Duodenal mucosa (tissue), 2 donors: Measurements from ENCODE around the gene AMTN.
"Not testable (repeated sequence)": the region's sequence is repeated elsewhere in the genome, so short reads cannot be mapped to it uniquely, and the experiment has no call there.

ENCODE experiments used
- H3K27ac ChIP-seq: one replicate; pipeline ENCODE4 v1.7.0; 2013; ENCODE audit warnings: low read depth, low read length
- H3K27me3 ChIP-seq, 2 donors: one replicate each; pipeline ENCODE4 v1.7.0; 2013; ENCODE audit warnings: low read length in 2 of 2, control low read depth in 1 of 2; ENCODE audit not compliant: insufficient read depth in 2 of 2, control insufficient read depth in 1 of 2
- H3K36me3 ChIP-seq, 2 donors: one replicate each; pipeline ENCODE4 v1.7.0; 2013; ENCODE audit warnings: low read length in 2 of 2, control low read depth in 1 of 2; ENCODE audit not compliant: insufficient read depth in 2 of 2, control insufficient read depth in 1 of 2
- H3K4me1 ChIP-seq, 2 donors: one replicate each; pipeline ENCODE4 v1.7.0; 2013; ENCODE audit warnings: low read length in 2 of 2, control low read depth in 1 of 2; ENCODE audit not compliant: insufficient read depth in 2 of 2, control insufficient read depth in 1 of 2
- H3K4me3 ChIP-seq, 2 donors: one replicate each; pipeline ENCODE4 v1.7.0; 2013; ENCODE audit warnings: low read length in 2 of 2, low read depth in 1 of 2
- H3K9ac ChIP-seq, 2 donors: one replicate each; pipeline ENCODE4 v1.7.0; 2013; ENCODE audit warnings: low read length in 2 of 2, low read depth in 1 of 2
- H3K9me3 ChIP-seq, 2 donors: one replicate each; pipeline ENCODE4 v1.7.0; 2013; ENCODE audit warnings: low read length in 2 of 2, control low read depth in 1 of 2; ENCODE audit not compliant: control insufficient read depth in 1 of 2

The AMTN gene, protein sequence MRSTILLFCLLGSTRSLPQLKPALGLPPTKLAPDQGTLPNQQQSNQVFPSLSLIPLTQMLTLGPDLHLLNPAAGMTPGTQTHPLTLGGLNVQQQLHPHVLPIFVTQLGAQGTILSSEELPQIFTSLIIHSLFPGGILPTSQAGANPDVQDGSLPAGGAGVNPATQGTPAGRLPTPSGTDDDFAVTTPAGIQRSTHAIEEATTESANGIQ

GRCh38 chr4:70518269-70518668 is at the start of gene AMTN:
AMTN (plus strand) TSS chr4:70518569; CDS start chr4:70518778, 209 bp downstream.
- no peak within 1 kb of the TSS for H3K9ac ChIP-seq
- no peaks in the 10 kb centered on the region for H3K27me3 ChIP-seq
- no peaks in the 10 kb centered on the region for H3K9me3 ChIP-seq
- H3K4me3 ChIP-seq, result no peak within 1 kb of the TSS
- no peak within 1 kb of the TSS for H3K27ac ChIP-seq
- no peaks in the 10 kb centered on the region for H3K4me1 ChIP-seq
- H3K36me3 ChIP-seq, result no peaks in the 10 kb centered on the region

DNA sequence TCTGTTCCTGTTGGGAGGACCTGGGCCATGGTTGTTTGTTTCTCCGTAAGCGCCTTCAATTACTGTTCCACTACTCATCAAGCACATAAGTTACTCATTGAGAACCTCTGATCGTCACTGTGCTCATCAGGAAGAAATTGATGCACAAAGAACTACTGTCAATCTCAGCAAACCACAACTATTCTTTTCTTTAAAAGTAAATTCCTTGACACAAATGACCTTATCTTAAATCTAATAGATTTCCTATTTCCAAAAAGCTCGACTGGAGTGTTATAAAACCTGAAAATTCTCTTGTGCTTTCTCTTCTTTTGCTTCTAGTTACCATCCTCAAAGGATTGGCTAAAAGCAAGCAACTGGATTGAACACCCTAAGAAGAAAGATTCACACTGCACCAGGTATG is 46.5 kb upstream of the AMTN start, which contains the start of gene MUC7:
Gene MUC7, plus strand, starts transcription at position 301 of the 400 bp plus-strand sequence. CDS start 1,825 bp downstream, outside the sequence.
- no peaks in the 10 kb centered on the region for H3K36me3 ChIP-seq
- no peaks in the 10 kb centered on the region for H3K4me1 ChIP-seq
- no peaks in the 10 kb centered on the region for H3K27me3 ChIP-seq
- H3K4me3 ChIP-seq, result no peak within 1 kb of the TSS
- no peak within 1 kb of the TSS for H3K27ac ChIP-seq
- H3K9me3 ChIP-seq, result no peaks in the 10 kb centered on the region
- no peak within 1 kb of the TSS for H3K9ac ChIP-seq

DNA sequence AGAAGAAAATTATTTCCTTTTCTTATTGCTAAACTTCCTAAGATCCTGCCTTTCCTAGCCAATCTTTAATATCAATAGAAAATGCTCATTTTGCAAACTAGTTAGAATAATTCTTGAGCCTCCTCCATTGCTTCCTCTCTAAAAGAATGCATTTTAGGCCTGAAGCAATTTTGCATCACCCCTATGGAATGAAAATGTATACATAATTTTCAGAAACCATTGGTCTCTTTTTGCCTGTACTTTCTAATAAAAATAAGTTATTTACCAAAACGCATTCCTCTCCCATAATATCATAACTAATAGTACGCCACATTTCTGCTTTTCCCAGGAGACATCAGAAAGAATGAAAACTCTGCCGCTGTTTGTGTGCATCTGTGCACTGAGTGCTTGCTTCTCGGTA is 44.7 kb upstream of the AMTN start:
- Histone ChIP-seq H3K9me3 (no peaks in the 10 kb centered on the region), H3K9ac (no peak overlapping the region), H3K4me3 (no peak overlapping the region), H3K36me3 (no peaks in the 10 kb centered on the region), H3K27me3 (no peaks in the 10 kb centered on the region), H3K27ac (no peak overlapping the region), H3K4me1 (no peaks in the 10 kb centered on the region)

GRCh38 chr4:70488748-70489147 is 29.6 kb upstream of the AMTN start:
- no peaks in the 10 kb centered on the region for H3K27me3 ChIP-seq
- H3K9me3 ChIP-seq, result no peaks in the 10 kb centered on the region
- no peak overlapping the region for H3K27ac ChIP-seq
- H3K9ac ChIP-seq, result no peak overlapping the region
- H3K4me3 ChIP-seq, result no peak overlapping the region
- no peaks in the 10 kb centered on the region for H3K36me3 ChIP-seq
- H3K4me1 ChIP-seq, result no peaks in the 10 kb centered on the region

DNA sequence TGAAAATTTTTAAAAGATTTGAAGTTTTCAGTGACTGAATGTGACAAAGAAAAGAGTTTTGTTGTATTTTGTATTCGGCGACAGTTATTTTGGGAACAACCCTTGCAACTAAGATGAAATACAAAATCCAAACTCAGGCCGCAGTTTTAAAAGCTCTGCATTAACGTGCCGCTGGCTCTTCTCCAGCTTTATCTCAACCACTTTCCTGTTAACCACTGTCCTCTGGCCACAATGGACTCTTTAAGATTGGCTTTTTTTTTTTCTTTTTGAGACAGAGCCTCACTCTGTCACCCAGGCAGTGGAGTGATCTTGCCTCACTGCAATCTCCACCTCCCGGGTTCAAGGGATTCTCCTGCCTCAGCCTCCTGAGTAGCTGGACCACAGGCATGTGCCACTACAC is 22.1 kb upstream of the AMTN start:
- Histone ChIP-seq H3K27ac (no peak overlapping the region), H3K4me3 (no peak overlapping the region), H3K9me3 (no peaks in the 10 kb centered on the region), H3K9ac (no peak overlapping the region), H3K4me1 (no peaks in the 10 kb centered on the region), H3K27me3 (no peaks in the 10 kb centered on the region), H3K36me3 (no peaks in the 10 kb centered on the region)

DNA sequence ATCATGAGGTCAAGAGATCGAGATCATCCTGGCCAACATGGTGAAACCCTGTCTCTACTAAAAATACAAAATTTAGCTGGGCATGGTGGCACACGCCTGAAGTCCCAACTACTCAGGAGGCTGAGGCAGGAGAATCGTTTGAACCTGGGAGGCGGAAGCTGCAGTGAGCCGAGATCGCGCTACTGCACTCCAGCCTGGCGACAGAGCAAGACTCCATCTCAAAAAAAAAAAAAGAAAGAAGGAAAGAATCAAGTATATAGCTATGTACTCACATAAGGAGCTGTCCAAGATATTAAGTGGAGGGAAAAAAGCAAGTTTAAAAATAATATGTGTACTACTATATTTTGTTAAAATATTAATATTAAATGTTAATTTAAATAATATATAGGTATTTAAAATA is 16.5 kb upstream of the AMTN start:
- H3K27me3 ChIP-seq, H3K36me3 ChIP-seq, H3K4me1 ChIP-seq, H3K9me3 ChIP-seq, H3K27ac ChIP-seq, H3K9ac ChIP-seq, H3K4me3 ChIP-seq: not testable (repeated sequence)

GRCh38 chr4:70504733-70505132 is 13.6 kb upstream of the AMTN start:
- H3K27me3 ChIP-seq, result no peaks in the 10 kb centered on the region
- H3K9ac ChIP-seq, result no peak overlapping the region
- no peaks in the 10 kb centered on the region for H3K9me3 ChIP-seq
- H3K4me1 ChIP-seq, result no peaks in the 10 kb centered on the region
- no peaks in the 10 kb centered on the region for H3K36me3 ChIP-seq
- no peak overlapping the region for H3K4me3 ChIP-seq
- no peak overlapping the region for H3K27ac ChIP-seq

- Histone ChIP-seq H3K27ac (no peak overlapping the region), H3K36me3 (no peaks in the 10 kb centered on the region), H3K9me3 (no peaks in the 10 kb centered on the region), H3K4me3 (no peak overlapping the region), H3K27me3 (no peaks in the 10 kb centered on the region), H3K4me1 (no peaks in the 10 kb centered on the region), H3K9ac (no peak overlapping the region)
Measured at GRCh38 chr4:70505151-70505748, 13.1 kb upstream of the AMTN start.

DNA sequence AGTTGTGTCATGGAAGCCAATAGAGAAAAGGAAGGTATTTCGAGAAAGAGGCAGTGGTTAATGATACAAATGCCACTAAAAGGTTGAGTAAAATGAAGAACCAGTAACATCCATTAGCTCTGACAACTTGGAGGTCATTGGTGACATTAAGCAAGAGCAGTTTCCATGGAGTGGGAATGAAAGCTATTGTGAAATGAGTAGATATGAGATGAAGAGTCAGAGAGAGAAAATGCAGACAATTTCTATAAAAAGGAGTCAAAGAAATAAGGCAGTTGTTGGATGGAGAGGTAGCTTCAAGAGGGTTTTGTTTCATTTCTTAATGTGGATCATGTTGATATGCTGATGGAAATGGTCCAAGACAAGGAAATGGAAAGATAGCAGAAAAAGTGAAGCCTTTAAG is 9.6 kb upstream of the AMTN start:
- Histone ChIP-seq H3K4me1 (no peaks in the 10 kb centered on the region), H3K4me3 (no peak overlapping the region), H3K9me3 (no peaks in the 10 kb centered on the region), H3K36me3 (no peaks in the 10 kb centered on the region), H3K27me3 (no peaks in the 10 kb centered on the region), H3K9ac (no peak overlapping the region), H3K27ac (no peak overlapping the region)

GRCh38 chr4:70511365-70511764 is 7.0 kb upstream of the AMTN start:
- Histone ChIP-seq H3K9me3 (no peaks in the 10 kb centered on the region), H3K27ac (no peak overlapping the region), H3K9ac (no peak overlapping the region), H3K4me1 (no peaks in the 10 kb centered on the region), H3K4me3 (no peak overlapping the region), H3K27me3 (no peaks in the 10 kb centered on the region), H3K36me3 (no peaks in the 10 kb centered on the region)
